NCI-H446 treated with DMSO at 0.1 percent for 48 hours (cell line): ENCODE results near the gene ACACB.

ENCODE experiments used
- DNase-seq: peaks from one replicate; lab custom pipeline; 2025; lab: John Stamatoyannopoulos, UW

The ACACB gene

DNA sequence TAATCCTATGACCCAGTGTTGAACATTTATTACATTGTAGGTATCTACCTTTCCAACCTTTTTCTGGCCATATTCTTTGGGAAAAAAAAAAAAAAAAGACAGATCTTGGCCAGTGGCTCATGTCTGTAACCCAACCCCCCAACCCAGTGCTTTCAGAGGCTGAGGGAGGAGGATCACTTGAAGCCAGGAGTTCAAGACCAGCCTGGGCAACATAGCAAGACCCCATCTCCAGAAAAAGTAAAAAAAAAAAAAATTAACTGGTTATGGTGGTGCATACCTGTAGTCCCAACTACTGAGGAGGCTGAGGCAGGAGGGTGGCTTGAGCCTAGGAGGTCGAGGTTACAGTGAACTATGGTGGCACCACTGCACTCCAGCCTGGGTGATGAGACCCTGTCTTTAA, 58.1 kb downstream of the ACACB start:
- no peak for DNase-seq

DNA sequence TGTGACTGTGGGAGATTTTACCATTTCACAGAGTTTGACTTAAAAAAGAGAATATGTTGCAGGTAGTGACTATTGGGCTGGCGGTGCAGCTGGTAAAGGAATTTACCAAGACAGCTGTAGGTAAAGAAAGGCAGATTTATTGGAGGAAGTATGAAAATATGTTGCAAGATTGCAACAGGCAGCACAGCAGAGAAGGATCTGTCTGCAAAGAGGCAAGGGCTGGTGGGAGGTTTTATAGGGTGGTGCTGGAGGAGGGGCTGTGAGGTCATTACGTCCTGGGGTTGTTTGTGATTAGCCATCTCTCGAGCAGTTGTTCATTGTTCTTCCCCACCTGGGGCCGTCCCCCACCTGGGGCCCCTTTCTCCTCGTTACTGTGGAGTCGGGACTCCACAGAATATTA, 62.1 kb downstream of the ACACB start:
- no peak for DNase-seq

DNA sequence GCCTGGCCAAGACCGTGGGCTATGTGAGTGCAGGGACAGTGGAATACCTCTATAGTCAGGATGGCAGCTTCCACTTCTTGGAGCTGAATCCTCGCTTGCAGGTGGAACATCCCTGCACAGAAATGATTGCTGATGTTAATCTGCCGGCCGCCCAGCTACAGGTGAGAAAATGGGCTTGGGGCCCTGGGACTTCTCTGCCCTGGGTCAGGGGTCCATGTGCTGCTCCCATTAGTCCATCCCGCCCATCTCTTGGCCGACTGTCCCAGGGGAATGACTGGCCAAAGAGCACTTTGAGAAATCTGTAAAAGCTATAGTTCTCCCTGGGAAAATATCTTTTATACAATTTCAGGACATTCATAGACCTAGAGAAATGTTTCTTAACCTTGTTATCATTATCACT, 63.5 kb downstream of the ACACB start:
- no peak for DNase-seq

DNA sequence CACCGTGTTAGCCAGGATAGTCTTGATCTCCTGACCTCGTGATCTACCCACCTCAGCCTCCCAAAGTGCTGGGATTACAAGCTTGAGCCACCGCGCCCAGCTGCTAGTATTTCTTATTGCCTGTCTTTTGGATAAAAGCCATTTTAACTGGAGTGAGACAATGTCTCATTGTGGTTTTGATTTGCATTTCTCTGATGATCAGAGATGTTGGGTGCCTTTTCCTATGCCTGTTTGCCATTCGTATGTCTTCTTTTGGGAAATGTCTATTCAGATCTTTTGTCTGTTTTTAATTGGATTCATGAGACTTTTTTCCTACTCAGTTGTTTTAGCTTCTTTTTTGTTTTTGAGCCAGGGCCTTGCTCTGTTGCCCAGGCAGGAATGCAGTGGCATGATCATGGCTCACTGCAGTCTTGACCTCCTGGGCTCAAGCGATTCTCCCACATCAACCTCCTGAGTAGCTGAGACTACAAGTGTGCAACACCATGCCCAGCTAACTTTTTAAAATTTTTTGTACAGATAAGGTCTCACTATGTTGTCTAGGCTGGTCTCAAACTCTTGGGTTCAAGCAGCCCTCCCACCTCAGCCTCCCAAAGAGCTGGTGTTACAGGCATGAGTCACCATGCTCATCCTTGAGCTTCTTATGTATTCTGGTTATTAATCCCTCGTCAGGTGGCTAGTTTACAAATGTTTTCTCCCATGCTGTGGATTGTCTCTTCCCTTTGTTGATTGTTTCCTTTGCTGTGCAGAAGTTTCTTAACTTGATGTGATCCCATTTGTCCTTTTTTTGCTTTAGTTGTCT, 65.9 kb downstream of the ACACB start:
- no peak for DNase-seq

DNA sequence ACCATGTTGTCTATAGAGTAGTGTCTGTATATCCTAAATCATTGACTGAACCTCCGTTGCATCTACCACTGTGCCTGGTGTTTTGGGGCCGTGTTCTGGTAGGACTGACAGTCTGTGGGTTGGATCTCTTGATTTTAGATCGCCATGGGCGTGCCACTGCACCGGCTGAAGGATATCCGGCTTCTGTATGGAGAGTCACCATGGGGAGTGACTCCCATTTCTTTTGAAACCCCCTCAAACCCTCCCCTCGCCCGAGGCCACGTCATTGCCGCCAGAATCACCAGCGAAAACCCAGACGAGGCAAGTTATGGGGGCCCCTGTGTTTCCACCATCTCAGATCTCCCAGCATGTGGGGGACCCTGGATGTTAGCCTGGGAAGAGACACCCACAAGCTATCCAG, 69.1 kb downstream of the ACACB start:
- no peak for DNase-seq

DNA sequence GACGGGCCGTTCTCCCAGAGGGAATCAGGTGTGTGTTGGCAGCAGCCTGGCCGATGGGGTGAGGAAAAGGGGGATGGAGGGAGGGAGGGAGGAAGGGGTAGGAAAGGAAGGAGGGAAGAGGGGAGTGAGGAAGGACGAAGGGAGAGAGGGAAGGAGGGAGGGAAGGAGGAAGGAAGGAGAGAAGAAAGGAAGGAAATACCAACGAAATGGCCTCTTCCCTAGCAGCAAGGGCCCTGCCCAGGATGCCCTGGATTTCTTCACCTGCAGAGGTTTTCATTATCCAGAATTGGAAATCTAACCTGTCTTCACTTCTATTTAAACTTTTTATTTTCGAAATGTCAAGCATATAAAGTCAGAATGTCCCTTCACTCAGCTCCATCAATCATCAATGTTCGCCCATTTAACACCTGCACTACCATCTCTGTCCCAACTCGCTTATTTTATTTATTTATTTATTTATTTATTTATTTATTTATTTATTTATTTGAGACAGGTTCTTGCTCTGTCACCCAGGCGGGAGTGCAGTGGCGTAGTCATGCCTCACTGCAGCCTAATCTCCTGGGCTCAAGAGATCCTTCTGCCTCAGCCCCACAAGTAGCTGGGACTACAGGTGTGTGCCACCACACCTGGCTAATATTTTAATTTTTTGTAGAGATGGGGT, 70.7 kb downstream of the ACACB start:
- DNase-seq, result no peak

DNA sequence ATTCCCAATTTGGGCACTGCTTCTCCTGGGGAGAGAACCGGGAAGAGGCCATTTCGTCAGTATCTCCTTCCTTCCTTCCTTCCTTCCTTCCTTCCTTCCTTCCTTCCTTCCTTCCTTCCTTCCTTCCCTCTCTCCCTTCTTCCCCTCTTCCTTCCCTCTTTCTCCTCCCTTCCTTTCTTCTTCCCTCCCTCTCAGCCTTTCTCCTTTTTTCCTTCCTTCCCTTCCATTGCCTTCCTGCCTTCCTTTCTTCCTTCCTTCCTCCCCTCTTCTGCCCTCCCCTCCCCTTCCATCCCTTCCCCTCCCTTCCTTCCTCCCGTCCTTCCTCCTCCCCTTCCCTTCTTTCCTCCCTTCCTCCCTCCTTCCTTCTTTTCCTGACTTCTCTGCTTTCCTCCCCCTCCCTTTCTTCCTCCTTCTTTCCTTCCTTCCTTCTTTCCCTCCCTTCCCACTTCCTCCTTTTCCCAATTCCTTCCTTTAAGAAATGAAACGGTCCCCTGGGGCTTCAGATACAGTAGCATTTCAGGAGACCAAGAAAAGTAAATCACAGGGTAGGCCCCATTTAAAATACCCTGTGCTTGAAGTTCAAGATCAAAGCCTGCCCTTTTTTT, 71.8 kb downstream of the ACACB start:
- DNase-seq, result no peak

DNA sequence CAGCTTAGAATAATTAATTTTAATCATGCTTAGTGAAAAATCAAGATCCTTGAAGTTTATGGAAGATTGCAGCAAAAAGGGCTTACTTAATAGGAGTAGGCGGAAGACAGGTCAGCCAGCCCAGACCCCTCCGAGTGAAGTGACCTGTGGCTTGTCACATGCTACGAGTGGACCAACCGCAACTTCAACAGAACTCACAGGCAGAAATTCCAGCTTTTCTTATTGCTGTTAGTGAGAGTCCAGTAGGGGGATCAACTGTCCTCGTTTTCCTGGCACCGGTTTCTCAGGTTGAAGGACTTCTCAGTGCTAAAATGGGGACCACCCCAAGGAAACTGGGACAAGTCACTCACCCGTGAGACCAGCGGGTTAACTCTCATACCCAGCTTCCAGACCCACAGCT, 72.9 kb downstream of the ACACB start:
- DNase-seq, result no peak

DNA sequence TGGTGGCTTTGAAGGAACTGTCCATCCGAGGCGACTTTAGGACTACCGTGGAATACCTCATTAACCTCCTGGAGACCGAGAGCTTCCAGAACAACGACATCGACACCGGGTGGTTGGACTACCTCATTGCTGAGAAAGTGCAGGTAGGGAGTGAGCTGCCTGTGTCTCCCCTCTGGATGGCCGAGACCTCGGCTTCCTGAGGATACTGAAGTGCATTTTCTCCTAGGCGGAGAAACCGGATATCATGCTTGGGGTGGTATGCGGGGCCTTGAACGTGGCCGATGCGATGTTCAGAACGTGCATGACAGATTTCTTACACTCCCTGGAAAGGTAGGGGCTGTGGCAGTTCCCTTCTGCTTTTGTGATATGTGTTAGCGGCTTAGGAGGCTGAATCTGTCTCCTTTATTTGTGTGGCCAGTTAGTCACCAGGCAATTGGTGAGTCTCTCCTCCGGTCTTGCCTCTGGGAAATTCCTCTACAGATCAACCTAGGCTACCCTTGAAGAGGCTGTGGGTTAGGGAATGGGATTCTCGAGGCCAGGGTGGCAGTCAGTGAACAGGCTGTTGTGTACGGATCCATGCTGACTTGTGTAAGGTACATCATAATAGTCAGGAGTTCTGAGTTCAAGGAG, 75.3 kb downstream of the ACACB start:
- no peak for DNase-seq

DNA sequence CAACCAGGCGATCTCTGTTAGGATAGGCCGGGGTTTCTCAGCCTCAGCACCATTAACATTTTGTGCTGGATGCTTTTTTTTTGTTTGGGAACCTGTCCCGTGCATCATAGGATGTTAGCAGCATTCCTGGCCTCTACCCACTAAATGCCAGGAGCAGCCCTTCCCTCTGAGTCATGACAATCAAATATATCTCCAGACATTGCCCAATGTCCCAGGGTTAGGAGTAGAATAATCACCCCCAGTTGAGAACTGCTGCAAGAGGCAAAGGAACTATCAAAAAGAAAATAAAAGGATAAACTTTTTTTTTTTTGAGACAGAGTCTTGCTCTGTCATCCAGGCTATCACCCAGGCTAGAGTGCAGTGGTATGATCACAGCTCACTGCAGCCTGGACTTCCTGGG, 76.0 kb downstream of the ACACB start:
- no peak for DNase-seq

DNA sequence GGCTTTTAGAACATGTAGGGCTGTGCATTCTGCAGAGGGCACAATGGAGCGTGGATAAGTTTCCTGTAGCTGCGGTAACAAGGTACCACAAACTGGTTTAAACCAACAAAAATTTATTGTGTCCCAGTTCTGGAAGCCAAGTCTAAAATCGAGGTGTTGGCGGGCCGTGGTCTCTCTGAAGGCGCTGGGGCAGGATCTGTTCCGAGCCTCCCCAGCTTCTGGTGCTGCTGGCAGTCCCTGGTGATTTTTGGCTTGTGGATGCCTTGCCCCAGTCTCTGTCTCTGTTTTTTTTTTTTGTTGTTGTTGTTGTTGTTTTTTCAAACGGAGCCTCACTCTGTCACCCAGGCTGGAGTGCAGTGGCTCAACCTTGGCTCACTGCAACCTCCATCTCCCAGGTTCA, 77.5 kb downstream of the ACACB start:
- DNase-seq, result no peak

DNA sequence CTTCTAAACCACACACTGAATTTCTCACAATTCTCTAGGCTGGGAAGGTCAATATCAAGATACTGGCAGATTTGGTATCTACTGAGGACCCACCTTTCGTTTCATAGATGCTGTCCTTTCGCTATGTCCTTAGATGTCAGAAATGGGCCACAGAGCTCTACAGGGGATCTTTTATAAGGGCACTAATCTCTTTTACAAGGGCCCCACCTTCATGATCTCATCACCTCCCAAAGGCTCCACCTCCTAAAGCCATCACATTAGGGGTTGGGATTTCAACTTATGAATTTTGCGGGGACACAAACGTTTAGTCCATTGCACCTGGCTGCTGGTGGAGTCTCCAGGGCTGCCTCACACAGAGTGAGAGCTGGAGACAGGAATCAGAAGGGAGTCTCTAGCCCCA, 79.9 kb downstream of the ACACB start:
- no peak for DNase-seq

DNA sequence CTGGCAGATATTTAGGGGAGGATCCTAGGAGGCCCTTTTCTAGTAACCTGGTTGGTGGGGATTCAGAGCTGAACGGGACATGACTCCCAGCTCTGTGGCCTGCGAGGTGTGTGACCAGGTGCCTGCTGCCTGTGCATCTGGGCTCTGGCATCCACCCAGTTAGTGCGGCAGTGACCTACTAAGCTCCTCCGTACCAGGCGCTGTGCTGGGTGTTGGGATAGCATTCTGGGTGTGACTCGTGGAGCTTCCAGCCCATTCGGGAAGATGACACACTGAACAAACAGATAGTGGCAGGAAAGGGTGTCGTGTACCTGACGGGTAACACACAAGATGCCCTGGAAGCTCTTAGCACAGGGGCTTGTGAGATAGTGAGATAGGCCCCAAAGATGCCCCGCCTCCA, 80.9 kb downstream of the ACACB start:
- no peak for DNase-seq

DNA sequence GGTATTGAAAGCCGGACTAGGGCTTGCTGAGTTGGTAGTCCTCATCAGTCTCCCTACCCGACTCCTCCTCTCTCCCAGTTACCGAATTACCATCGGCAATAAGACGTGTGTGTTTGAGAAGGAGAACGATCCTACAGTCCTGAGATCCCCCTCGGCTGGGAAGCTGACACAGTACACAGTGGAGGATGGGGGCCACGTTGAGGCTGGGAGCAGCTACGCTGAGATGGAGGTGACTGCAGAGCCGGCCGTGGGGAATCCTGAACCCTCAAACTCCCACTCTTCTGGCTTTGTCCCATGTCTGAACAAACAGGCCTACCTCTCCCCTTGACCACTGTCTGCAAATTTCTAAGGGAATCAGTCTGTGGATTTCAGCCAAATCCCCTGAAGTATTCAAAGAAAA, 82.9 kb downstream of the ACACB start:
- no peak for DNase-seq

DNA sequence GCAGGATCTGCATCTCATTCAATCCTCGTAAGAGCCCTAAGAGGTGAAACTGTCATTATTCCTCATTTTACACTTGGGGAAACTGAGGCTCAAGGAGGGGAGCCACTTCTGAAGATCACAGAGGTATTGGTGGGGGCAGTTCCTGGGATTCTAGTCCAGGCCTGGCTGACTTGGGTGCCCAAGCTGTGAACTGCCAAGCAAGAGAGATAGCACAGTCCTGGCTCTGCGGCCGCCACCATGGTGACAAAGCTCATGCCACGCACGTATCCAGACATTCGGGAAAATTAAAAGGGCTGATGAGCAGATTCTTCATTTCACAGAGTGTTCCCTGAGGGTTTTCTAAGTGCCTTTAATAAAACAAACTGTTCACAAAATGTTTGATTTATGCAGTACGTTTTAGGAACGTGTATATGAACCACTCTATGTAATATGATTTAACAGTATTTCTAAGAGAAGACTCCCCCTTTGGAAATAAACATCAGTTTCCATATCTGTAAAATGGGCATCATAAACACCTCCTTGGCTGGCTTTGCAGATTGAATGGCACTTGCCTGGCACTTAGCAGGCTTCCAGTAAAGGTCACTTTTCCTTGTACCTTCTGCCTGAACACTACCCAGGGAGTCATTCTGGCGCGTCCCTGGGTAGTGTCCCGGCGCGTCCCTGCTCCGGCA, 84.6 kb downstream of the ACACB start:
- no peak for DNase-seq

DNA sequence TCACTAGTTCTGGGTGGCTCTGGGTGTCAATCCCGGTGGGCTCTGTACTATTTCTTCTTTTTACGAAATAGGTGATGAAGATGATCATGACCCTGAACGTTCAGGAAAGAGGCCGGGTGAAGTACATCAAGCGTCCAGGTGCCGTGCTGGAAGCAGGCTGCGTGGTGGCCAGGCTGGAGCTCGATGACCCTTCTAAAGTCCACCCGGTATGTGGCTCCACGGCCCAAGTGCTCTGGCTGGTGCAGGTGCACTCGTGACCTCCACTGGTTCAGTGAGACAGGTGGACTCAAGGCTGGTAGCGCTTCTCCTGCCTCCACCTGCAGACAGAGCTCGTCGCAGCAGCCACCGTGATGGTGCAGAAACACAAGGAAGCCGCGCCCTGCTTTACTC, 85.1 kb downstream of the ACACB start:
- no peak for DNase-seq

DNA sequence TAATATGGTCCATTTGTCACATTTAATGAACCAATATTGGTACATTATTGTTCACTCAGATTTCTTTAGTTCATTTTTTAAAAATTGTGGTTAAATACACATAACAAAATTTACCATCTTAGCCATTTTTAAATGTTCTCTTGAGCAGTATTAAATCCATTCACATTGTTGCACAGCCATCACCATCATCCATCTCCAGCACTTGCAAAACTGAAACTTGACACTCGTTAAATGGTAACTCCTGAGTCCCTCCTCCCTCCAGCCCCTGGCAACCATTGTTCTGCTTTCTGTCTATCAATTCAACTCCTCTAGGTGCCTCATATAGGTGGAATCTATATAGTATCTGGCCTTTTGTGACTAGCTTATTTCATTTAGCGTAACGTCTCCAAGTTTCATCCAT, 86.4 kb downstream of the ACACB start:
- no peak for DNase-seq

DNA sequence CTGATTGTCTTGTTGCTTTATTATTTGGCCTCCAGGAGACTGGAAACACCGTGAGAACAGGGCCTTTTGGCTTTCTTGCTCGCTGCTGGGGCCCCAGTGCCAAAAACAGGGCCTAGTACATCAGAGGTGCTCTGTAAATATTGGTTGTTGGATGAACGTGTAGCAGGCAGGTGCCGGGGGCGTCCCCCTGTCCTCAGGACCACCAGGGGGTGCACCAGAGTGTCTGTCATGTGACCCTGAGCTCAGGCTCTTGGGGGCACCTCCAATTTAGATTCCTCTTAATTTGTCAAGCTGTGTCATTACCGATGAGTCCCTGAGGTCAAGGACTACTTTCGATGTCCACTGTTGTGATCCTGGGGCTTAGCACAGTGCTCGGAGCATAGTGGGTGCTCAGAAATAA, 87.1 kb downstream of the ACACB start:
- no peak for DNase-seq

DNA sequence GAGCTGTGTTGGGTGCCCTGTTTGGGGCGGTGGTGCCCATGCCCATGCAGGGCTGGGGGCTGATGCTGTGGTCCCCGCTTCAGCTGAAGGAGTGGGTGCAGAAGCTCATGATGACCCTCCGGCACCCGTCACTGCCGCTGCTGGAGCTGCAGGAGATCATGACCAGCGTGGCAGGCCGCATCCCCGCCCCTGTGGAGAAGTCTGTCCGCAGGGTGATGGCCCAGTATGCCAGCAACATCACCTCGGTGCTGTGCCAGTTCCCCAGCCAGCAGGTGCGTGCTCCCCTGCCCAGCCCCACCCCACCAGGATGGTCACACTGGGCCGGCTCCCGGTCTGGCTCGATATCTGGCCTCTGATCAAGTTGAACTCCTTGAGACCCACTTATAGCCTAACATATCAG, 92.7 kb downstream of the ACACB start:
- no peak for DNase-seq

DNA sequence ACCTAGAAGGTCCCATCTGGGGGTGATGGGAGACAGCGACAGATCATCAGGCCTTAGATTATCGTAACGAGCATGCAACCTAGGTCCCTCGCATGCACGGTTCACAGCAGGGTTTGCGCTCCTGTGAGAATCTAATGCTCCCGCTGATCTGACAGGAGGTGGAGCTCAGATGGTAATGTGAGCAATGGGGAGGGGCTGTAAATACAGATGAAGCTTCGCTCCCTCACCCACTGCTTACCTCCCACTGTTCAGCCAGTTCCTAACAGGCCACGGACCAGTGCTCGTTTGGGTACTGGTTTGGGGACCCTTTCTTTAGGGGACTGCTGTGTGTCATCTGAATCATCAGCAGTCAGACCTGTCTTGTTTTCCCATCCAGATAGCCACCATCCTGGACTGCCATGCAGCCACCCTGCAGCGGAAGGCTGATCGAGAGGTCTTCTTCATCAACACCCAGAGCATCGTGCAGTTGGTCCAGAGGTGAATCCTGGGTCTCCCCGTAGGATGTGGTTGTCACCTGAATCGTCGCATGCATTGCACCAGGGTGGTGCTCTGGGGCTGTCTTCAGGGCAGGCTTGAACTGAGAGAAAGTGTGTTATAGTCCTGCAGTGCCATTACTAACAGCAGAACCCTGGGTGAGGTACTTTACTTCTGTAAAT, 96.2 kb downstream of the ACACB start:
- DNase-seq, result no peak

DNA sequence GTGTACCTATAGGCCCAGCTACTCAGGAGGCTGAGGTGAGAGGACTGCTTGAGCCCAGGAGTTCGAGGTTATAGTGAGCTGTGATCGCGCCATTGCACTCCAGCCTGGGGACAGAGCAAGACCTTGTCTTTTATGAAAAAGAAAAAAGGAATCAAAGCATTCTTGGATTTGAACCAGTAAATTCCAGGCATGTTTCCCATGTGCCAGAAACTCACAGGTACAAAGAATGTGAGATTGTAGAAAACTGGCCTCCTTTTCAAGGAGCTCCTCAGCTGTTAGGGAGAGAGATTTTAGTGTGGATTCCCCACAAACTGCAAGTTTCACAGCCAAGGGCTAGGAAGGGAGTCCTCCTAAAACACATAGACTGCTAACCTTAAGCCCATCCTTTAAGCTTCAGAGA, 97.7 kb downstream of the ACACB start:
- DNase-seq, result no peak

DNA sequence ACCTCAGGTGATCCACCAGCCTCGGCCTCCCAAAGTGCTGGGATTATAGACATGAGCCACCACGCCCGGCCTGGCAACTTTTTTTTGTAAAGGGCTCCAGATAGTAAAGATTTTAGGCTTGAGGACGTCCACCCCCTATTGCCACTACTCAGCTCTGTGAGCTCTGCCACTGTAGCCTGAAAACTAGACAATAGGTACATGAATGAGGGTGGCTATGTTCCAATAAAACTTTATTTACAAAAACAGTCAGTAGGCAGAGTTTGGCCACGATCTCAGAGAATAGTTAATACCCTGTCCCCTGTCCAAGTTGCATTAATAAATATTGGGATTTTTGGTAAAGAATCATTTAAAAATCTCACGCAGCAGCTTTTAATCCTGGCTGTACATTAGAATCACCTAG, 102.6 kb downstream of the ACACB start:
- no peak for DNase-seq
